ENCODE results near the gene CENPB.

GRCh38 chr20:3819411-3820047 is 33.0 kb upstream of the CENPB start:
- TF ChIP-seq CTCF (IDR thresholded peaks at IDR 0.05) (no peak), POLR2AphosphoS5 (IDR thresholded peaks at IDR 0.05) (no peak), POLR2A (IDR thresholded peaks at IDR 0.05) (no peak)
